Fibroblast of lung (primary cell): ENCODE measurements around the gene ZNF83.

Experiments used
- EZH2 ChIP-seq: IDR thresholded peaks from 2 replicates; pipeline ENCODE4 v1.5.1; 2012; ENCODE audit warnings: low read length, control low read depth, mild to moderate bottlenecking; ENCODE audit errors: missing control alignments
- TF ChIP-seq, protein P1 (sequence below), 2 donors: IDR thresholded peaks in 1 of 2; conservative IDR thresholded peaks in 1 of 2; 1 replicate in 1 of 2; 2 replicates in 1 of 2; pipeline ENCODE4 v1.5.1; 2011 to 2012; ENCODE audit warnings: low read length in 2 of 2, control low read depth in 1 of 2, inconsistent platforms in 1 of 2, low read depth in 1 of 2, mild to moderate bottlenecking in 1 of 2

GRCh38 chr19:52679598-52679997, 41.4 kb upstream of the ZNF83 start:
- TF ChIP-seq, protein P1, sequence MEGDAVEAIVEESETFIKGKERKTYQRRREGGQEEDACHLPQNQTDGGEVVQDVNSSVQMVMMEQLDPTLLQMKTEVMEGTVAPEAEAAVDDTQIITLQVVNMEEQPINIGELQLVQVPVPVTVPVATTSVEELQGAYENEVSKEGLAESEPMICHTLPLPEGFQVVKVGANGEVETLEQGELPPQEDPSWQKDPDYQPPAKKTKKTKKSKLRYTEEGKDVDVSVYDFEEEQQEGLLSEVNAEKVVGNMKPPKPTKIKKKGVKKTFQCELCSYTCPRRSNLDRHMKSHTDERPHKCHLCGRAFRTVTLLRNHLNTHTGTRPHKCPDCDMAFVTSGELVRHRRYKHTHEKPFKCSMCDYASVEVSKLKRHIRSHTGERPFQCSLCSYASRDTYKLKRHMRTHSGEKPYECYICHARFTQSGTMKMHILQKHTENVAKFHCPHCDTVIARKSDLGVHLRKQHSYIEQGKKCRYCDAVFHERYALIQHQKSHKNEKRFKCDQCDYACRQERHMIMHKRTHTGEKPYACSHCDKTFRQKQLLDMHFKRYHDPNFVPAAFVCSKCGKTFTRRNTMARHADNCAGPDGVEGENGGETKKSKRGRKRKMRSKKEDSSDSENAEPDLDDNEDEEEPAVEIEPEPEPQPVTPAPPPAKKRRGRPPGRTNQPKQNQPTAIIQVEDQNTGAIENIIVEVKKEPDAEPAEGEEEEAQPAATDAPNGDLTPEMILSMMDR (conservative IDR thresholded peaks at IDR 0.05 in 1 of 2, IDR thresholded peaks at IDR 0.05 in 1 of 2; ENCODE audit: low read depth in 1 of 2, low read length in 2 of 2), result no peak
- TF ChIP-seq EZH2, result no peak
